ENCODE measurements around the gene HS6ST1.

The HS6ST1 gene

GRCh38 chr2:128232965-128233789 is 85.5 kb downstream of the HS6ST1 start:
- Histone ChIP-seq H3K36me3 (replicated peaks) (no peaks in the 10 kb centered on the region), H3K4me3 (ENCODE audit: low read depth, low read length) (peak overlapping the region; percentile 69), H3K27me3 (replicated peaks) (no peaks in the 10 kb centered on the region), H3K27ac (no peak overlapping the region)
- in situ Hi-C loops (cut with HindIII; ENCODE audit: low pct_ligation_motif_present, low sequenced_read_pairs) = no loop called here
- TF ChIP-seq CTCF (IDR thresholded peaks at IDR 0.05; ENCODE audit: low read depth, low read length, missing control alignments) = peak; percentile 88
- peak; percentile 45 for DNase-seq

GRCh38 chr2:128228894-128229293 is 89.8 kb downstream of the HS6ST1 start:
- DNase-seq = no peak
- in situ Hi-C loops (cut with HindIII; ENCODE audit: low pct_ligation_motif_present, low sequenced_read_pairs) = no loop called here
- TF ChIP-seq CTCF (IDR thresholded peaks at IDR 0.05; ENCODE audit: low read depth, low read length, missing control alignments) = no peak
- H3K36me3 ChIP-seq (replicated peaks) = no peaks in the 10 kb centered on the region
- H3K4me3 ChIP-seq (ENCODE audit: low read depth, low read length) = no peak overlapping the region
- H3K27me3 ChIP-seq (replicated peaks) = no peaks in the 10 kb centered on the region
- H3K27ac ChIP-seq = no peak overlapping the region

GRCh38 chr2:128227862-128228261 is 90.8 kb downstream of the HS6ST1 start:
- in situ Hi-C loops (cut with HindIII; ENCODE audit: low pct_ligation_motif_present, low sequenced_read_pairs) = no loop called here
- Histone ChIP-seq H3K27me3 (replicated peaks) (no peaks in the 10 kb centered on the region), H3K27ac (no peak overlapping the region), H3K4me3 (ENCODE audit: low read depth, low read length) (no peak overlapping the region), H3K36me3 (replicated peaks) (no peaks in the 10 kb centered on the region)
- TF ChIP-seq CTCF (IDR thresholded peaks at IDR 0.05; ENCODE audit: low read depth, low read length, missing control alignments) = no peak
- no peak for DNase-seq

- no peak overlapping the region for H3K4me3 ChIP-seq (ENCODE audit: low read depth, low read length)
- TF ChIP-seq CTCF (IDR thresholded peaks at IDR 0.05; ENCODE audit: low read depth, low read length, missing control alignments) = no peak
- H3K27ac ChIP-seq = no peak overlapping the region
- no peaks in the 10 kb centered on the region for H3K36me3 ChIP-seq (replicated peaks)
- no peak for DNase-seq
- in situ Hi-C loops (cut with HindIII; ENCODE audit: low pct_ligation_motif_present, low sequenced_read_pairs) = no loop called here
- no peaks in the 10 kb centered on the region for H3K27me3 ChIP-seq (replicated peaks)
These were observed 98.8 kb downstream of the HS6ST1 start for GRCh38 chr2:128219891-128220290.

- in situ Hi-C loops (cut with HindIII; ENCODE audit: low pct_ligation_motif_present, low sequenced_read_pairs) = no loop called here
- no peak for TF ChIP-seq CTCF (IDR thresholded peaks at IDR 0.05; ENCODE audit: low read depth, low read length, missing control alignments)
- no peak for DNase-seq
- Histone ChIP-seq H3K4me3 (ENCODE audit: low read depth, low read length) (no peak overlapping the region), H3K27ac (no peak overlapping the region), H3K36me3 (replicated peaks) (no peaks in the 10 kb centered on the region), H3K27me3 (replicated peaks) (no peaks in the 10 kb centered on the region)
These were observed 101.0 kb downstream of the HS6ST1 start for GRCh38 chr2:128217671-128218070.
